PC-9 (cell line): ENCODE results near the gene TRIM15. TPM values are rescaled to one million over a fixed set of nuclear protein-coding genes. Genes with fewer than 3 reads are reported as not detected.
A peak's percentile ranks its signal among the peaks of the same experiment; 100 is the strongest.

Experiments used
- BruUV-seq: library from RNA; stranded (reverse); fragments of 400-500 nt; replicated peaks from 2 replicates; lab custom pipeline; 2021; lab: Mats Ljungman, UMichigan
- CTCF ChIA-PET: fragments of 300-600 bp; sonication (Branson Sonifier 250); formaldehyde crosslinking; loops from one replicate; lab custom pipeline; 2022; ENCODE audit warnings: antibody characterized with exemption; lab: Charles Lee
- POLR2A ChIA-PET: fragments of 300-600 bp; sonication (Branson Sonifier 250); formaldehyde crosslinking; loops from one replicate; lab custom pipeline; 2022; ENCODE audit warnings: antibody characterized with exemption; ENCODE audit not compliant: unreplicated experiment; lab: Charles Lee
- DNase-seq, 2 experiments: peaks; one replicate each; pipeline versions ENCODE4 v3.0.0 to v3.0.0-alpha.2; 2015 to 2022; ENCODE audit warnings: mixed read lengths in 1 of 2
- H2AFZ ChIP-seq: fragments of 200-600 bp; sonication (generic); 2 replicates; pipeline ENCODE4 v1.8.1; 2017; ENCODE audit warnings: antibody characterized with exemption
- H3F3A ChIP-seq: fragments of 200-600 bp; sonication (generic); 2 replicates; pipeline ENCODE4 v1.8.1; 2017; ENCODE audit warnings: antibody characterized with exemption, mild to moderate bottlenecking, low read depth; ENCODE audit not compliant: insufficient read depth
- H3K27ac ChIP-seq: fragments of 200-600 bp; sonication (generic); 2 replicates; pipeline ENCODE4 v1.6.1; 2016; ENCODE audit warnings: mixed run types
- H3K27me3 ChIP-seq: fragments of 200-600 bp; sonication (generic); 2 replicates; pipeline ENCODE4 v1.6.1; 2016; ENCODE audit warnings: low read depth, mixed run types; ENCODE audit not compliant: insufficient read depth
- H3K36me3 ChIP-seq: fragments of 200-600 bp; sonication (generic); 2 replicates; pipeline ENCODE4 v1.6.1; 2016; ENCODE audit warnings: low read depth, mixed run types
- H3K4me1 ChIP-seq: fragments of 200-600 bp; sonication (generic); replicated peaks from 2 replicates; pipeline ENCODE4 v1.6.1; 2016; ENCODE audit warnings: mixed run types; ENCODE audit not compliant: insufficient read depth
- H3K4me2 ChIP-seq: fragments of 200-600 bp; sonication (generic); 2 replicates; pipeline ENCODE4 v1.6.1; 2017; ENCODE audit warnings: mixed run types
- H3K4me3 ChIP-seq: fragments of 200-600 bp; sonication (generic); 2 replicates; pipeline ENCODE4 v1.6.1; 2016; ENCODE audit warnings: mixed run types
- H3K79me2 ChIP-seq: fragments of 200-600 bp; sonication (generic); 2 replicates; pipeline ENCODE4 v1.6.1; 2017; ENCODE audit warnings: low read depth, mixed run types
- H3K9me2 ChIP-seq: fragments of 200-600 bp; sonication (generic); 2 replicates; pipeline ENCODE4 v1.8.1; 2017; ENCODE audit warnings: mild to moderate bottlenecking; ENCODE audit not compliant: insufficient read depth
- H3K9me3 ChIP-seq: fragments of 200-600 bp; sonication (generic); 2 replicates; pipeline ENCODE4 v1.8.1; 2016; ENCODE audit warnings: low read depth; ENCODE audit not compliant: insufficient read depth
- H4K20me1 ChIP-seq: fragments of 200-600 bp; sonication (generic); 2 replicates; pipeline ENCODE4 v1.8.1; 2017; ENCODE audit not compliant: insufficient read depth
- CTCF ChIP-seq: fragments of 200-600 bp; sonication (generic); conservative IDR thresholded peaks from 2 replicates; pipeline ENCODE4 v1.6.1; 2017; ENCODE audit warnings: mixed run types, antibody characterized with exemption, mild to moderate bottlenecking, moderate library complexity
- EZH2 ChIP-seq: fragments of 200-600 bp; sonication (generic); IDR thresholded peaks from 2 replicates; pipeline ENCODE4 v1.8.0; 2017; ENCODE audit warnings: antibody characterized with exemption, low read depth
- intact Hi-C: fragments of 100-400 bp; cut with micrococcal nuclease; formaldehyde crosslinking; loops from one replicate; pipeline ENCODE4 v1.10.0; 2022; ENCODE audit not compliant: unreplicated experiment
- total RNA-seq: library from RNA; stranded (reverse); gene quantifications from 2 replicates; pipeline ENCODE4 v1.2.3, GENCODE V29; 2021

Gene TRIM15
- total RNA-seq, 1 experiment from 2014 or later, result not detected

GRCh38 chr6:30129265-30130178 lies 33.8 kb upstream of the TRIM15 start:
- TF ChIP-seq CTCF, result no peak
- no peak for TF ChIP-seq EZH2
- no peaks in the 10 kb centered on the region for H3K79me2 ChIP-seq
- H3K4me2 ChIP-seq, result peak overlapping the region; percentile 75
- peaks cover 28% of the 10 kb centered on the region for H3K4me1 ChIP-seq
- no peaks in the 10 kb centered on the region for H3F3A ChIP-seq
- H2AFZ ChIP-seq, result no peak overlapping the region
- H3K27me3 ChIP-seq, result no peaks in the 10 kb centered on the region
- no peak overlapping the region for H3K4me3 ChIP-seq
- BruUV-seq, result no TSS peak
- peak in 1 of 2 experiments; percentile 56 for DNase-seq
- no peaks in the 10 kb centered on the region for H3K9me3 ChIP-seq
- H3K36me3 ChIP-seq, result no peaks in the 10 kb centered on the region
- H3K9me2 ChIP-seq, result no peaks in the 10 kb centered on the region
- H4K20me1 ChIP-seq, result no peaks in the 10 kb centered on the region
- CTCF ChIA-PET, result interaction anchor here (0.5 to 4.3 kb wide), 3 partner anchors 26 to 442 kb away, joined by 3 to 28 read pairs (median 5); no protein-coding TSS in a partner anchor
- intact Hi-C loops, result loop anchor here (2.0 kb wide), 3 partner anchors 63 to 425 kb away; partner anchors contain the start of gene PPP1R11
- POLR2A ChIA-PET, result interaction anchor here (0.6 kb wide), 1 partner anchor 13 kb away, joined by 5 read pairs; no protein-coding TSS in a partner anchor
- H3K27ac ChIP-seq, result no peak overlapping the region

- Histone ChIP-seq H3K9me2 (no peaks in the 10 kb centered on the region), H3K9me3 (no peaks in the 10 kb centered on the region), H3K4me3 (no peak overlapping the region; the same call in 1 of the 2 replicates), H3K27ac (no peak overlapping the region), H3K4me1 (peaks cover 28% of the 10 kb centered on the region), H3F3A (no peaks in the 10 kb centered on the region), H3K27me3 (no peaks in the 10 kb centered on the region), H2AFZ (no peak overlapping the region), H3K36me3 (no peaks in the 10 kb centered on the region), H4K20me1 (no peaks in the 10 kb centered on the region), H3K79me2 (no peaks in the 10 kb centered on the region), H3K4me2 (peak overlapping the region; percentile 75)
- CTCF ChIA-PET, result interaction anchor here (1.1 to 4.3 kb wide), 3 partner anchors 27 to 477 kb away, joined by 3 to 28 read pairs (median 3); no protein-coding TSS in a partner anchor
- no TSS peak for BruUV-seq
- intact Hi-C loops, result loop anchor here (2.0 kb wide), 3 partner anchors 63 to 425 kb away; partner anchors contain the start of gene PPP1R11
- POLR2A ChIA-PET, result no interaction called here
- DNase-seq, result no peak
- TF ChIP-seq CTCF (no peak), EZH2 (no peak)
Measured at GRCh38 chr6:30130179-30130679, 33.1 kb upstream of the TRIM15 start.
